T-cell (primary cell): ENCODE results near the gene MAPT. TPM values are rescaled to one million over a fixed set of nuclear protein-coding genes. Genes with fewer than 3 reads are reported as not detected.

ENCODE experiments used
- ATAC-seq, 4 experiments: fragments of 200-7000 bp in 3 of 4; fragments of 150-1000 bp in 1 of 4; cut with Tn5 transposase; replicated peaks in 1 of 4; 1 replicate in 3 of 4; 2 replicates in 1 of 4; pipeline ENCODE4 v1.10.0; 2021; ENCODE audit warnings: moderate library complexity in 3 of 4, mild to moderate bottlenecking in 2 of 4, moderate number of reproducible peaks in 1 of 4
- CTCF ChIA-PET, 2 donors: fragments of 300-600 bp; sonication (Branson Sonifier 250); formaldehyde crosslinking; loops; one replicate each; lab custom pipeline; 2022; ENCODE audit warnings: antibody characterized with exemption in 2 of 2; lab: Charles Lee
- POLR2A ChIA-PET, 2 donors: fragments of 300-600 bp; sonication (Branson Sonifier 250); formaldehyde crosslinking; loops; one replicate each; lab custom pipeline; 2022; ENCODE audit warnings: antibody characterized with exemption in 2 of 2; lab: Charles Lee
- DNase-seq, 35 experiments: peaks; one replicate each; pipeline versions ENCODE4 v3.0.0 to v3.0.0-alpha.2; 2013 to 2023
- H3K27ac ChIP-seq: one replicate; pipeline ENCODE4 v1.5.1; 2013; ENCODE audit warnings: low read length
- H3K27me3 ChIP-seq, 2 experiments: replicated peaks in 1 of 2; 1 replicate in 1 of 2; 2 replicates in 1 of 2; pipeline versions ENCODE4 v1.6.1 to v1.7.0; 2013; ENCODE audit warnings: low read length in 1 of 2, mixed read lengths in 1 of 2; ENCODE audit not compliant: control insufficient read depth in 2 of 2, insufficient read depth in 2 of 2; ENCODE audit errors: extremely low read depth in 1 of 2
- H3K36me3 ChIP-seq, 2 donors: 1 replicate in 1 of 2; 2 replicates in 1 of 2; pipeline versions ENCODE4 v1.6.1 to v1.7.0; 2013; ENCODE audit warnings: low read length in 1 of 2; ENCODE audit not compliant: control insufficient read depth in 2 of 2, insufficient read depth in 1 of 2; ENCODE audit errors: extremely low read depth in 1 of 2
- H3K4me1 ChIP-seq, 2 experiments: 1 replicate in 1 of 2; 2 replicates in 1 of 2; pipeline versions ENCODE4 v1.6.1 to v1.7.0; 2013; ENCODE audit warnings: low read length in 2 of 2, mixed read lengths in 1 of 2; ENCODE audit not compliant: insufficient read depth in 2 of 2, control insufficient read depth in 1 of 2; ENCODE audit errors: extremely low read depth in 1 of 2
- H3K4me3 ChIP-seq, 2 donors: 1 replicate in 1 of 2; 2 replicates in 1 of 2; pipeline versions ENCODE4 v1.5.1 to v1.7.0; 2013; ENCODE audit warnings: mild to moderate bottlenecking in 2 of 2, low read length in 1 of 2, moderate library complexity in 1 of 2; ENCODE audit not compliant: control insufficient read depth in 1 of 2; ENCODE audit errors: extremely low read depth in 1 of 2
- H3K9me3 ChIP-seq: 2 replicates; pipeline ENCODE4 v1.7.0; 2013
- H3K27ac Mint-ChIP-seq, 2 donors: one replicate each; pipeline ENCODE4 v1.8.0; 2020 to 2021; ENCODE audit warnings: mild to moderate bottlenecking in 2 of 2, mixed read lengths in 2 of 2
- H3K27me3 Mint-ChIP-seq, 2 donors: one replicate each; pipeline ENCODE4 v1.8.0; 2021 to 2022; ENCODE audit warnings: mixed read lengths in 2 of 2
- H3K36me3 Mint-ChIP-seq: one replicate; pipeline ENCODE4 v1.8.0; 2021; ENCODE audit warnings: mixed read lengths
- H3K4me1 Mint-ChIP-seq, 3 donors: one replicate each; pipeline ENCODE4 v1.8.0; 2020 to 2022; ENCODE audit warnings: mixed read lengths in 3 of 3, mild to moderate bottlenecking in 1 of 3
- H3K4me3 Mint-ChIP-seq, 3 donors: one replicate each; pipeline ENCODE4 v1.8.0; 2020 to 2022; ENCODE audit warnings: mild to moderate bottlenecking in 3 of 3, mixed read lengths in 3 of 3, moderate library complexity in 3 of 3
- H3K9me3 Mint-ChIP-seq, 3 donors: one replicate each; pipeline ENCODE4 v1.8.0; 2020 to 2022; ENCODE audit warnings: mixed read lengths in 3 of 3
- WGBS: methylation state at CpG from one replicate; pipeline ENCODE4 v1.1.5; 2013; ENCODE audit warnings: missing lambda C conversion rate; ENCODE audit not compliant: insufficient coverage; 5-methylcytosine and 5-hydroxymethylcytosine counted together
- total RNA-seq, 35 experiments: library from RNA in 6 of 35; stranded (reverse) in 6 of 35; fragments of 120-200 nt in 1 of 35; gene quantifications; one replicate each; pipeline versions ENCODE4 v1.2.1 to v1.2.4 and lab custom pipeline; 2013 to 2026

MAPT gene
- total RNA-seq, 5 donors from 2014 or later (not counting 1 experiment from before 2014, with no cell fraction given) = 0.86 to 1.8 (median 1.2) TPM

GRCh38 chr17:45997624-45998023 lies 103.3 kb downstream of the MAPT start:
- Histone ChIP-seq H3K36me3 (no peaks in the 10 kb centered on the region), H3K4me1 (peaks cover 0 to 1% of the 10 kb centered on the region in 2 experiments), H3K9me3 (no peaks in the 10 kb centered on the region), H3K4me3 (no peak overlapping the region), H3K27ac (no peak overlapping the region), H3K27me3 (peaks cover 0 to 6% of the 10 kb centered on the region in 2 experiments)
- POLR2A ChIA-PET = no interaction called here
- ATAC-seq = no peak
- Mint-ChIP-seq H3K9me3 (no peaks in the 10 kb centered on the region), H3K36me3 (no peaks in the 10 kb centered on the region), H3K27ac (no peak overlapping the region), H3K4me3 (no peak overlapping the region), H3K4me1 (no peaks in the 10 kb centered on the region), H3K27me3 (no peaks in the 10 kb centered on the region)
- CTCF ChIA-PET = interaction anchor here in 1 of 2 donors (1.1 kb wide), 1 partner anchor 73 kb away, joined by 3 read pairs; no protein-coding TSS in a partner anchor
- no peak for DNase-seq
- 95% methylated on average over 7 of the region's 9 CpGs for WGBS

GRCh38 chr17:45998987-45999899 lies 104.9 kb downstream of the MAPT start, which contains the start of gene STH:
TSS of gene STH (plus strand) at chr17:45999250. CDS start at chr17:45999280, 30 bp downstream.
- H3K4me3 ChIP-seq = no peak within 1 kb of the TSS
- Mint-ChIP-seq H3K27me3 (no peaks in the 10 kb centered on the region), H3K27ac (no peak within 1 kb of the TSS), H3K4me3 (no peak within 1 kb of the TSS), H3K36me3 (no peaks in the 10 kb centered on the region), H3K9me3 (no peaks in the 10 kb centered on the region), H3K4me1 (peaks cover 0 to 1% (median 0%) of the 10 kb centered on the region in 3 donors)
- H3K36me3 ChIP-seq = no peaks in the 10 kb centered on the region
- no peak for ATAC-seq
- H3K4me1 ChIP-seq = peaks cover 0 to 6% of the 10 kb centered on the region in 2 experiments
- no peak within 1 kb of the TSS for H3K27ac ChIP-seq
- H3K9me3 ChIP-seq = no peaks in the 10 kb centered on the region
- H3K27me3 ChIP-seq = peaks cover 0 to 6% of the 10 kb centered on the region in 2 experiments
- DNase-seq = no peak
- POLR2A ChIA-PET = no interaction called here
- WGBS = 89% methylated on average over 2 of the region's 8 CpGs
- CTCF ChIA-PET = interaction anchor here in 1 of 2 donors (0.6 to 1.1 kb wide), 2 partner anchors 72 to 207 kb away, joined by 3 to 9 read pairs; no protein-coding TSS in a partner anchor

GRCh38 chr17:45999900-46000290 lies 105.5 kb downstream of the MAPT start:
- H3K36me3 ChIP-seq = no peaks in the 10 kb centered on the region
- Mint-ChIP-seq H3K9me3 (no peaks in the 10 kb centered on the region), H3K4me1 (peaks cover 0 to 1% (median 0%) of the 10 kb centered on the region in 3 donors), H3K4me3 (no peak overlapping the region), H3K36me3 (no peaks in the 10 kb centered on the region), H3K27ac (no peak overlapping the region), H3K27me3 (no peaks in the 10 kb centered on the region)
- no peak overlapping the region for H3K4me3 ChIP-seq
- POLR2A ChIA-PET = no interaction called here
- no peak for DNase-seq
- CTCF ChIA-PET = interaction anchor here in 1 of 2 donors (1.0 kb wide), 1 partner anchor 213 kb away, joined by 3 read pairs; no protein-coding TSS in a partner anchor
- 77% methylated on average over 9 of the region's 9 CpGs for WGBS
- no peak for ATAC-seq
- peaks cover 0 to 6% of the 10 kb centered on the region in 2 experiments for H3K27me3 ChIP-seq
- H3K27ac ChIP-seq = no peak overlapping the region
- H3K9me3 ChIP-seq = no peaks in the 10 kb centered on the region
- peaks cover 0 to 6% of the 10 kb centered on the region in 2 experiments for H3K4me1 ChIP-seq

GRCh38 chr17:46000292-46000691 lies 105.9 kb downstream of the MAPT start:
- H3K36me3 Mint-ChIP-seq = no peaks in the 10 kb centered on the region
- Histone ChIP-seq H3K4me1 (peaks cover 0 to 6% of the 10 kb centered on the region in 2 experiments), H3K27ac (no peak overlapping the region), H3K9me3 (no peaks in the 10 kb centered on the region), H3K27me3 (peaks cover 0 to 6% of the 10 kb centered on the region in 2 experiments), H3K36me3 (no peaks in the 10 kb centered on the region), H3K4me3 (no peak overlapping the region)
- ATAC-seq = no peak
- H3K27me3 Mint-ChIP-seq = no peaks in the 10 kb centered on the region
- peaks cover 0 to 1% (median 0%) of the 10 kb centered on the region in 3 donors for H3K4me1 Mint-ChIP-seq
- H3K27ac Mint-ChIP-seq = no peak overlapping the region
- 80% methylated on average over 3 of the region's 7 CpGs for WGBS
- no peak for DNase-seq
- ChIA-PET POLR2A (no interaction called here), CTCF (interaction anchor here in 1 of 2 donors (1.0 kb wide), 1 partner anchor 213 kb away, joined by 3 read pairs; no protein-coding TSS in a partner anchor)
- H3K9me3 Mint-ChIP-seq = no peaks in the 10 kb centered on the region
- H3K4me3 Mint-ChIP-seq = no peak overlapping the region

GRCh38 chr17:46000757-46001156 lies 106.4 kb downstream of the MAPT start:
- Histone ChIP-seq H3K4me1 (peaks cover 0 to 6% of the 10 kb centered on the region in 2 experiments), H3K4me3 (no peak overlapping the region), H3K9me3 (no peaks in the 10 kb centered on the region), H3K27me3 (peaks cover 0 to 9% of the 10 kb centered on the region in 2 experiments), H3K27ac (no peak overlapping the region), H3K36me3 (no peaks in the 10 kb centered on the region)
- POLR2A ChIA-PET = no interaction called here
- DNase-seq = no peak
- WGBS = 100% methylated on average over 2 of the region's 2 CpGs
- CTCF ChIA-PET = interaction anchor here in 1 of 2 donors (1.0 to 1.8 kb wide), 2 partner anchors 43 to 212 kb away, joined by 3 to 6 read pairs; no protein-coding TSS in a partner anchor
- no peak for ATAC-seq
- no peak overlapping the region for H3K27ac Mint-ChIP-seq
- H3K4me3 Mint-ChIP-seq = no peak overlapping the region
- H3K36me3 Mint-ChIP-seq = no peaks in the 10 kb centered on the region
- H3K27me3 Mint-ChIP-seq = no peaks in the 10 kb centered on the region
- peaks cover 0 to 1% (median 0%) of the 10 kb centered on the region in 3 donors for H3K4me1 Mint-ChIP-seq
- no peaks in the 10 kb centered on the region for H3K9me3 Mint-ChIP-seq
